Prostate gland (tissue), 2 donors: ENCODE results near the gene NOSIP. TPM values are rescaled to one million over a fixed set of nuclear protein-coding genes. Genes with fewer than 3 reads are reported as not detected.
A peak's percentile ranks its signal among the peaks of the same experiment; 100 is the strongest.

Experiments used
- DNase-seq: peaks from one replicate; pipeline ENCODE4 v3.0.0-alpha.2; 2019; ENCODE audit warnings: low spot score
- H3K27ac ChIP-seq, 2 donors: fragments of 200-600 bp; sonication (generic); 2 replicates each; pipeline ENCODE4 v1.5.1; 2017 to 2019
- H3K27me3 ChIP-seq: fragments of 200-600 bp; sonication (generic); replicated peaks from 2 replicates; pipeline ENCODE4 v1.5.1; 2019; ENCODE audit not compliant: insufficient read depth
- H3K36me3 ChIP-seq, 2 donors: fragments of 200-600 bp; sonication (generic); 1 replicate in 1 of 2; 2 replicates in 1 of 2; pipeline versions ENCODE4 v1.5.1 to v1.8.1; 2017 to 2019
- H3K4me1 ChIP-seq: fragments of 200-600 bp; sonication (generic); replicated peaks from 2 replicates; pipeline ENCODE4 v1.5.1; 2019
- H3K4me3 ChIP-seq, 2 donors: fragments of 200-600 bp; sonication (generic); 2 replicates each; pipeline ENCODE4 v1.5.1; 2017 to 2019
- H3K9me3 ChIP-seq: fragments of 200-600 bp; sonication (generic); 2 replicates; pipeline ENCODE4 v1.5.1; 2017
- CTCF ChIP-seq, 4 experiments: fragments of 200-600 bp in 2 of 4; fragments of 450-650 bp in 2 of 4; sonication (generic) in 2 of 4; IDR thresholded peaks; 1 replicate in 3 of 4; 2 replicates in 1 of 4; pipeline ENCODE4 v1.5.1; 2016 to 2019; ENCODE audit warnings: antibody characterized with exemption in 4 of 4, mild to moderate bottlenecking in 2 of 4, moderate library complexity in 2 of 4
- POLR2A ChIP-seq: fragments of 450-650 bp; IDR thresholded peaks from one replicate; pipeline ENCODE4 v1.6.1; 2016; ENCODE audit warnings: antibody characterized with exemption, mild to moderate bottlenecking
- POLR2AphosphoS5 ChIP-seq: sonication (generic); formaldehyde crosslinking; IDR thresholded peaks from one replicate; pipeline ENCODE4 v1.6.1; 2017; ENCODE audit warnings: antibody characterized with exemption
- WGBS: methylation state at CpG from one replicate; pipeline ENCODE4 v1.1.5; 2018; 5-methylcytosine and 5-hydroxymethylcytosine counted together
- intact Hi-C: fragments of 100-400 bp; cut with DNase I; formaldehyde crosslinking; loops from one replicate; pipeline ENCODE4 v1.14.2; 2022
- total RNA-seq, 2 donors: library from RNA; depleted of rRNA; stranded (reverse); fragments of >200 nt; gene quantifications; one replicate each; pipeline ENCODE4 v1.1.0, GENCODE V29; 2016

NOSIP gene
- total RNA-seq, 2 donors from 2014 or later: 62.9 to 91.7 TPM

DNA sequence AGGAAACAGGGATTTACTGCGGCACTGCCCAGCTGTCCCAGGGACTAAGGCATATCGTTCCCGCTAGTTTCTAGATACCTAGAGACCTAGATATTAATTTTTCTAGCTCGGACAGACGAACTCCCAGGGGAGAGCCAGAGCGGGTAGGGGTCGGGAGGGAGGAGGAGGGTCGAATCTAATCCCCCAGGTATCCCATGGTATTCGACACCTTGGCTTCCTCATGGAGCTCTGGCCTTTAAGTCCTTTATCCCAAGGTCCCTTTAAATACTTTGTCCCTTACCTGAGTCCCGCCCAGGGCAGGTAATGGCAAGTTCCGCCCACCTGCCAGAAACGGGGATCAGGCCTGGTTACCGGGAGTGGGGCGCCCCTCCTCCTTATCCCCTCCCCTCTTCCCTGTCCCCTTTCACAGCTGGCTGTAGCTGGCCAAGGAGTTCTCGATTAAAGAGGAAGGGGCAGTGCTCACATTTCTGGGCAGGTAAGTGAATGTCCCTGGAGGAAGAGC is 702 bp upstream of the NOSIP start, which contains the start of gene PRRG2:
PRRG2 (plus strand) TSS at position 310 of the 502 bp plus-strand sequence. CDS start 1,904 bp downstream, outside the sequence.
- H3K4me3 ChIP-seq: peak within 1 kb of the TSS; percentile 48 to 63
- 19% methylated on average over 15 of the region's 15 CpGs for WGBS
- TF ChIP-seq POLR2A (no peak), POLR2AphosphoS5 (no peak), CTCF (IDR thresholded peaks at IDR 0.05) (no peak)
- H3K4me1 ChIP-seq: no peaks in the 10 kb centered on the region
- H3K9me3 ChIP-seq: no peaks in the 10 kb centered on the region
- peak within 1 kb of the TSS; percentile 71 to 74 for H3K27ac ChIP-seq
- intact Hi-C loops: no loop called here
- no peaks in the 10 kb centered on the region for H3K36me3 ChIP-seq
- no peaks in the 10 kb centered on the region for H3K27me3 ChIP-seq
- peak; percentile 51 for DNase-seq

DNA sequence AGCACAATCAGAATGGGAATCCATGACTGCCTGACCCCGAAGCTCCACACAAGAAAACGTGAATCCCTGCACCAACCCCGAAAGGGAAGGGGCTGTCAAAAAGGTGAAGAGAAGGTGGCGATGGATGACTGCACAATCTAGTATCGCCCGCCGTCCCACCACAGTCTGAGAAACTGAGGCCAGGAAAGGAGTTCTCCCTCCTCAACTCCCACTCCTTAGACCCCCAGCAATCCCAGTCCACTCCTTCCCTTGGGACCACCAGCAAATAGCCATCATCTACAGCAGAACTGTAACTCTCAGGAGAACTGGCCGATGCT is 451 bp downstream of the NOSIP start:
- H3K9me3 ChIP-seq: no peaks in the 10 kb centered on the region
- no peaks in the 10 kb centered on the region for H3K27me3 ChIP-seq
- intact Hi-C loops: no loop called here
- peak overlapping the region; percentile 48 to 63 for H3K4me3 ChIP-seq
- no peaks in the 10 kb centered on the region for H3K4me1 ChIP-seq
- H3K36me3 ChIP-seq: no peaks in the 10 kb centered on the region
- TF ChIP-seq POLR2A (no peak), POLR2AphosphoS5 (no peak), CTCF (IDR thresholded peaks at IDR 0.05) (no peak)
- H3K27ac ChIP-seq: peak overlapping the region; percentile 71 to 74
- WGBS: 1% methylated on average over 8 of the region's 8 CpGs
- DNase-seq: no peak

GRCh38 chr19:49579193-49579592 is 1.2 kb downstream of the NOSIP start:
- 67% methylated on average over 4 of the region's 4 CpGs for whole genome bisulfite sequencing
- DNase-seq: no peak
- H3K27ac ChIP-seq: no peak overlapping the region
- no peak overlapping the region for H3K4me3 ChIP-seq
- no peaks in the 10 kb centered on the region for H3K36me3 ChIP-seq
- intact Hi-C loops: no loop called here
- TF ChIP-seq POLR2A (no peak), CTCF (IDR thresholded peaks at IDR 0.05) (no peak)
- no peaks in the 10 kb centered on the region for H3K27me3 ChIP-seq
- H3K9me3 ChIP-seq: no peaks in the 10 kb centered on the region
- H3K4me1 ChIP-seq: no peaks in the 10 kb centered on the region

DNA sequence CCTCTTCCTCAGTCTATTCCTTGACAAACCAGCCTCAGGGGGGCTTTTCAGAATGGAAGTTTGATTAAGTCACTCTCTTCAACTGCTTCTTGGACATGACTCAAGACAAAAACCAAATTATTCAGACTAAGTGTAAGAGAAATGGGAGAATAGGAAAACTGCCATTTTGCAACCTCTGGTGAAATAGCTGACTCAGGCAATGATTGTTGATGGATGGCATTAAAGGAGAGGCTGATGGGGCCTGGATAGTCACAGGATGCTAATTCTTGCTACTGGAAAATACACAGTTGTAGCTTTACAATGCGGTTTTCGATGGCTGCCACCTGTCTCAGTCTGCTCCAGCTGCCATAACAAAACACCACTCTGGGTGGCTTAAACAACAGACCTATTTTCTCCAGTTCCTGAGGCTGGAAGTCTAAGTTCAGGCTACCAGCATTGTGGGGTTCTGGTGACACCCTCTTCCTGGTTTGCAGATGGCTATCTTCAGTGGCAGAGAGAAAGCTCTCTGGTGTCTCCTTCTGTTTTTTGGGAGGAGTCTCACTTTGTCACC is 6.1 kb downstream of the NOSIP start:
- no peaks in the 10 kb centered on the region for H3K36me3 ChIP-seq
- intact Hi-C loops: no loop called here
- no peak overlapping the region for H3K27ac ChIP-seq
- TF ChIP-seq POLR2A (no peak), POLR2AphosphoS5 (no peak), CTCF (IDR thresholded peaks at IDR 0.05) (no peak)
- no peaks in the 10 kb centered on the region for H3K27me3 ChIP-seq
- no peaks in the 10 kb centered on the region for H3K9me3 ChIP-seq
- WGBS: 85% methylated on average over 2 of the region's 2 CpGs
- H3K4me1 ChIP-seq: no peaks in the 10 kb centered on the region
- no peak overlapping the region for H3K4me3 ChIP-seq
- DNase-seq: no peak

DNA sequence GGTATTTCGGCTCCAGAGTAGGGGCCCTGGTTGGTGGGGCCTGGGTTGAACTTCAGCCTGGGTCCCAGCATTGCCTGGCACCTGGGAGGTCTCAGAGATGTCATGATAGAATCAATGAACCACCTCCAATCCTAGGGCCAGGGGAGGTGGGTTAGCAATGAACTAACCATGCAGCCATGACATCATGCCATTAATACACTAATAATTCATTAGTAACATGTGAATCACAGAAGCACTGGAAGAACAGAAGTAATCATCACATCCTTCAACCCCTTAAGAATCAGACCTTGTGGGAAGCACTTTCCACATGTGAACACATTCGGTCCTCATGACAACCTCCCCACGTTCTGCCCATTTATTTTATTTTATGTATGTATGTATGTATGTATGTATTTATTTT is 6.9 kb downstream of the NOSIP start:
- intact Hi-C loops: no loop called here
- no peak for TF ChIP-seq CTCF (IDR thresholded peaks at IDR 0.05)
- TF ChIP-seq POLR2AphosphoS5: no peak
- no peak for TF ChIP-seq POLR2A
- 84% methylated on average over 3 of the region's 3 CpGs for WGBS

More for the DNA sequence above, 6.9 kb downstream of the NOSIP start:
- Histone ChIP-seq H3K4me1 (no peaks in the 10 kb centered on the region), H3K36me3 (no peaks in the 10 kb centered on the region), H3K9me3 (no peaks in the 10 kb centered on the region), H3K27ac (no peak overlapping the region), H3K27me3 (no peaks in the 10 kb centered on the region), H3K4me3 (no peak overlapping the region)
- no peak for DNase-seq
